PFSK-1 (cell line): ENCODE data around the gene AGK.

Experiments used
- FOXP2 ChIP-seq: optimal IDR thresholded peaks from 2 replicates; pipeline ENCODE3; 2011; ENCODE audit warnings: borderline replicate concordance, control low read depth, inconsistent platforms; ENCODE audit not compliant: insufficient read depth; ENCODE audit errors: extremely low read length, extremely low read depth
- POLR2AphosphoS5 ChIP-seq: IDR thresholded peaks from 2 replicates; pipeline ENCODE4 v1.6.1; 2012; ENCODE audit warnings: low read depth, mild to moderate bottlenecking, control low read depth, low read length, moderate library complexity
- REST ChIP-seq, 2 experiments: IDR thresholded peaks; 2 replicates each; pipeline versions ENCODE4 v1.6.1 to v1.8.0; 2011 to 2012; ENCODE audit warnings: low read depth in 2 of 2, low read length in 2 of 2, control low read depth in 1 of 2, inconsistent platforms in 1 of 2, mild to moderate bottlenecking in 1 of 2, moderate library complexity in 1 of 2; ENCODE audit not compliant: insufficient read depth in 1 of 2
- SIN3A ChIP-seq: IDR thresholded peaks from 2 replicates; pipeline ENCODE4 v1.6.1; 2012; ENCODE audit warnings: mild to moderate bottlenecking, low read length, moderate library complexity, borderline replicate concordance; ENCODE audit not compliant: insufficient read depth
- TAF1 ChIP-seq: IDR thresholded peaks from 2 replicates; pipeline ENCODE4 v1.6.1; 2012; ENCODE audit warnings: low read length, control low read depth, borderline replicate concordance; ENCODE audit not compliant: insufficient read depth

Gene AGK

GRCh38 chr7:141649137-141649864 lies 98.1 kb downstream of the AGK start:
- no peak for TF ChIP-seq FOXP2
- TF ChIP-seq SIN3A, result no peak
- TF ChIP-seq POLR2AphosphoS5, result no peak
- TF ChIP-seq TAF1, result no peak

GRCh38 chr7:141649865-141650634 lies 98.8 kb downstream of the AGK start:
- TF ChIP-seq REST (IDR thresholded peaks at IDR 0.05; ENCODE audit: insufficient read depth in 1 of 2, low read depth in 2 of 2, low read length in 2 of 2), result no peak
- TF ChIP-seq TAF1, result no peak
- TF ChIP-seq SIN3A, result no peak
- TF ChIP-seq FOXP2, result no peak
- TF ChIP-seq POLR2AphosphoS5, result no peak

GRCh38 chr7:141651417-141651816 lies 100.2 kb downstream of the AGK start:
- TF ChIP-seq SIN3A, result no peak
- no peak for TF ChIP-seq FOXP2
- no peak for TF ChIP-seq TAF1
- no peak for TF ChIP-seq REST (IDR thresholded peaks at IDR 0.05; ENCODE audit: insufficient read depth in 1 of 2, low read depth in 2 of 2, low read length in 2 of 2)
- TF ChIP-seq POLR2AphosphoS5, result no peak

DNA sequence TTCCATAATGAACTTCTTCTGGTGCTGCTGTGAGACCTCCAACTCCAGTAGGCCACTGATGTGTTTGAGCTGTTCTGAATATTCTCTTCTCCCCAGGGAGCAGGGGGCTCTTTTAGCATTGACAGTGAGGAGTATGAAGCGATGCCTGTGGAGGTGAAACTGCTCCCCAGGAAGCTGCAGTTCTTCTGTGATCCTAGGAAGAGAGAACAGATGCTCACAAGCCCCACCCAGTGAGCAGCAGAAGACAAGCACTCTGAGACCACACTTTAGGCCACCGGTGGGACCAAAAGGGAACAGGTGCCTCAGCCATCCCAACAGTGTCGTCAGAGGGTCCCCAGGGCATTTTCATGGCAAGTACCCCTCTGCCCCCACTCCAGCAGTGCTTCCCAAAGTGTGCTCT lies 101.5 kb downstream of the AGK start:
- TF ChIP-seq TAF1 (no peak), POLR2AphosphoS5 (no peak), REST (IDR thresholded peaks at IDR 0.05; ENCODE audit: insufficient read depth in 1 of 2, low read depth in 2 of 2, low read length in 2 of 2) (no peak)

DNA sequence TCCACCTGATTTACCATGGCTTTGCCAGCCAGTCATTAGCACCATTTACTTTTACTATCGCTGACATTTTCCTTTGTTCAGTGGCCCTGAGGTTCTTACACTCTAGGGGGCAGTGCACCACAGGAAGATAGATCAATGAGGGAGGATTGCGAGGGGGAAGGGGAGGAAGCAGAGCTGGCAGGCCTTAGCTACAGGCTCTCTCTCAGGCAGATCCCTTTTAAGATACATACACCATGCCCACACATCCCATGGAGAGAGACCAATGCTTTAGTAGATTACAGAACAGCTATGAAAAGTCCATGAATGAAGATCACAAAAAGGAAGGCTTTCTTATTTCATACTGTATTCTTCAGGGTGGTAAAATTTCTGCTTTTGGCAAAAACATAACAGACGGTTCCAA lies 103.3 kb downstream of the AGK start:
- no peak for TF ChIP-seq TAF1
- no peak for TF ChIP-seq REST (IDR thresholded peaks at IDR 0.05; ENCODE audit: insufficient read depth in 1 of 2, low read depth in 2 of 2, low read length in 2 of 2)
